ENCODE measurements around the gene MFSD6L.

The MFSD6L gene, protein sequence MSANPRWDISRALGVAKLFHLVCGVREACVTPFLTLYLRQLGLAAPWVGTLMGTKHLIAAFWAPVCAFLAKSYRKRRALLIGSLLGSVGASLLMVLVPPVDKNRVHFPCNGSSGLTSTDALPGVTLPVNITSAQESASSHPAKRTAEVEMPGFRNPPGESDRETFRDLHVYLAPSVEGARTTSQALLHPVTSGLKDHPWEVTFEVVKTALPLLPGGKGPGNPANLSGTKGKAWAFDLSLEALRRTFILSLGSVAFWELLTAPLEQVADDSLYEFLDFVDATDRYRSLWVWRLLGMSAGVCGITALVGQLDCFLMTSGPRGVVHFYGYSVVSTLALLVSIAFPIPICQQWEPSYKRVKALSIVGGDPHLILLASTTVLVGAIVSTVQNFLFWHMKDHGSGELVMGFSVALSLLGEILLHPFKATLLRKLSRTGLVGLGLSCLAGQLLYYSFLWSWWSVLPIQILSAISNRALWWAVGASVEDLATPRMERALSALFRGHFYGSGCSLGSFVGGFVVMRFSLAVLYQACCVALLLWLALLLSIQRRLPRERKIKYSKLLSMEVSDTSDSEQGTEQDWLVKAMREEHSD

DNA sequence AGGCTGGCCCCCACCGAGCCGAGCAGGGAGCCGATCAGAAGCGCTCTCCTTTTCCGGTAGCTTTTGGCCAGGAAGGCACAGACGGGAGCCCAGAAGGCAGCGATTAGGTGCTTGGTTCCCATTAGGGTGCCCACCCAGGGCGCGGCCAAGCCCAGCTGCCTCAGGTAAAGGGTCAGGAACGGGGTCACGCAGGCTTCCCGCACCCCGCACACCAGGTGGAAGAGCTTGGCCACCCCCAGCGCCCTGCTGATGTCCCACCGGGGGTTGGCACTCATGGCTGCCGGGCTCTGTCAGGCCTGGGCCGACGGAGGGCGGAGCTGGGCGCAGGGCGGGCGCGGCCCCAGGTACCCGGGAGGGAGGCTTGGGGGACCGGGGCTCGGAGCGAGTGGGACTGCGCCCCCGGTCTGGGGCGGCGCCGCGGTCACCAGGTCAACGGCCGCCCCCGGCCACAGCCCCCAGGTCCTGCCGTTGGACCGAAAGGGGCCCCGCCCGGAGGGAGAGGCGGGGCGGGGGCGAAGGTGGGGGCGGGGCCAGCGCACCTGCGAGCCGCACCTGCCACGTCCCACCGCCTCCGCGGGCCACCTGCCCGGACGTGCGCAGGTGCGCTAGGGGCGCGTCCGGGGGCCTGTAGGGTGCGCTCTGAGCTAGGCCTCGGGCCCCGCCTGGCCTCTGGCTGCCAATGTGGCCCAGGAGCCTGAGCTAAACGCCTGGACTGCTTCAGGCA is at the start of gene MFSD6L:
TSS of gene MFSD6L (minus strand) at position 520 of the 724 bp plus-strand sequence. CDS start at position 275, 245 bp downstream.
- DNase-seq = no peak

DNA sequence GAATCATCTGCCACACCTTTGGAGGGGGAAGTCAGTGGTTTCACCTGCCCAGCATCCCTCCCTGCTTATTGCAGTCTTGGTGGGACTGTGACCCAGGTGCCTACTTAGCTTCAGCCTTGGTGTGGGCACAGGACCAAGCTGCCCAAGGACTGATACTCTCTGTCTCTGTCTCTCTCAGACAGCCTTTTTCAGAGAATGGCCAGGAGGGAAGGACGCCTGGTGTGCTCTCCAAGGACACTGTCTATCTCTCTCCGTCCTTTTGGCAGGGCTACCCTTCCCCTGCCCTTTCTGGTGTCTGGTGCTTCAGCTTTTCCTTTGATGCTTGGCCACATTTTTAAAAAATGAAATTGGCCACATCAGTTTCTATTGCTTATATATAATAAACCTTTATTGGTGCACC is 48.7 kb upstream of the MFSD6L start:
- no peak for DNase-seq

DNA sequence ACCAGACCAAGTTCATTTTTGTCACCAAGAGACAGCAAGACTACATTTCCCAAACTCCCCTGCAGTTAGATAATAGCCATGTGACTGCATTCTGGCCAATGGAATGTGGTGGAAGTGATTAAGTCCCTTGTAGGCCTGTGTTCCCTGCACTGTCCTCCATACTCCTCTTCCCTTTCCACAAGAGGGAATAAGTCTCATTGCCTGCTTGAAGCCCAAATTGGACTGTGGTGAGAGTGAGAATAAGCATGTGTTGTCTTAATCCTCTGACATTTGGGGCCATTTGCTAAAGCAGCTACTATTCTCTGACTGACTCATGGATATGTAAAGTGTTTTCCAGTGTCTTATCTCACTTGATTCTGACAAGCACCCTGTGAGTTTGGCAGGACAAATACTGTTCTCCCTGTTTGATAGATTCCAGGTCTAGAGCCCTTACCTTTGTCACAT is 47.6 kb upstream of the MFSD6L start:
- DNase-seq = no peak

DNA sequence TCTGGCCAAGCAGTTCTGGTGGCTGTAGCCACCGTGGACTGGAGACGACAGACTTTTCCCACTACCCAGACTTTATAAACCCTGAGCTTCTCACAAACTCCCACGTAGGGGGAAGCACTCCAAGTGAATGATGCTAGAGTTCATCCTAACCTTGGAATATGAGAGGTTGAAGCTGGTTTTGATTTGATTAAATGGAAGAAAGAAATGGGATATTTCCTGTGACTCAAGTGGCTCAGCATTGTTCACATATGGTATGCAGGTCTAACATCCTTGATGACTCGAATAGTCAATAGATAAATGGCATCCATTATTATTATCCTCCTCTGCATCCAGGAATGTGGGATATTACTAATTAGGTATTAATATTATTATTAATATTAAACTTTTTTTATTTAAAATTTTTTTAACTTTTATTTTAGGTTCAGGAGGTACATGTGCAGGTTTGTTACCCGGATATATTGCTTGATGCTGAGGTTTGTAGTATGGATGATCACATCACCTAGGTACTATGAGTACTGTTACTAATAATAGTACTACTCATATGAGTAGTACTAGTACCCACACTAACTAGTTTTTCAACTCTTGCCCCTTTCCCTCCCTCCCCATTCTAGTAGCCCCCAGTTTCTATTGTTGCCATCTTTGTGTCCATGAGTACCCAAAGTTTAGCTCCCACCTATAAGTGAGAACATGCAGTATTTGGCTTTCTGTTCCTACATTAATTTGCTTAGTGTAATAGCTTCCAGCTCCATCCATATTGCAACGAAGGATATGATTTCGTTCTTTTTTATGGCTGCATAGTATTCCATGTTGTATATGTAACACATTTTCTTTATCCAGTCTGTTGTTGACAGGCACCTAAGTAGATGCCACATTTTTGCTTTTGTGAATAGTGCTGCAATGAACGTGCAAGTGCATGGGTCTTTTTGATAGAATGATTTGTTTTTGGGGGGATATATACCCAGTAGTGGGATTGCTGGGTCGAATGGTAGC is 45.4 kb upstream of the MFSD6L start:
- DNase-seq = no peak

DNA sequence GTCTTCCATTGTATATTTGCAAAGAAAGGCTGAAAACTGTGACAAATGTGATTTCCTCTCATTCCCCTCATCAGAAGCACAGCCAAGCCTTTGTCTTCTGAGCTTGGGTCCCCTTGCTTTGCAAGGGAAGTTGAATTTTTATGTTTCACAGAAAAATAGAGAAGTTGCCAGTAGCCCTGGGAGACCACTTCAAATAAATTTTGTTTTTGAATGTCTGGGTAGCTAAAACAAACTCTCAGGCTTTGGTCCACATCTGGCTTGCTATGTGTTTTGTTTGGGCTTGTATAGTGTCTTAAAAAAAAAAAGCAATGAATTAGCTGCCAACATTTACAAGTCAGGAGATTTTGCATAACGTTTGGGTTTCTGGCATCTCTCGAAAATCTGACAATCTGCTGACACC is 44.2 kb upstream of the MFSD6L start:
- DNase-seq = no peak

DNA sequence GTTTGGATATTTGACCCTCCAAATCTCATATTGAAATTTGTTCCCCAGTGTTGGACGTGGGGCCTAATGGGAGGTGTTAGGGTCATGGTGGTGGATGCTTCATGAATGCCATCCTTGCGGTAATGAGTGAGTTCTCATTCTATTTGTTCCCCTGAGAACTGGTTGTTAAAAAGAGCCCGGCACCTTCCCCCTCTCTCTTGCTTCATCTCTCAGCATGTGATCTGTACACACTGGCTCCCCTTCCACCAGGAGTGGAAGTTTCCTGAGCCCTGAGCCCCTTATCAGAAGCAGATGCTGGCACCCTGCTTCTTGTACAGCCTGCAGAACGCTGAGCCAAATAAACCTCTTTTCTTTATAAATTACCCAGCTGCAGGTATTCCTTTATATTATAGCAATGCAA is 42.7 kb upstream of the MFSD6L start:
- no peak for DNase-seq

DNA sequence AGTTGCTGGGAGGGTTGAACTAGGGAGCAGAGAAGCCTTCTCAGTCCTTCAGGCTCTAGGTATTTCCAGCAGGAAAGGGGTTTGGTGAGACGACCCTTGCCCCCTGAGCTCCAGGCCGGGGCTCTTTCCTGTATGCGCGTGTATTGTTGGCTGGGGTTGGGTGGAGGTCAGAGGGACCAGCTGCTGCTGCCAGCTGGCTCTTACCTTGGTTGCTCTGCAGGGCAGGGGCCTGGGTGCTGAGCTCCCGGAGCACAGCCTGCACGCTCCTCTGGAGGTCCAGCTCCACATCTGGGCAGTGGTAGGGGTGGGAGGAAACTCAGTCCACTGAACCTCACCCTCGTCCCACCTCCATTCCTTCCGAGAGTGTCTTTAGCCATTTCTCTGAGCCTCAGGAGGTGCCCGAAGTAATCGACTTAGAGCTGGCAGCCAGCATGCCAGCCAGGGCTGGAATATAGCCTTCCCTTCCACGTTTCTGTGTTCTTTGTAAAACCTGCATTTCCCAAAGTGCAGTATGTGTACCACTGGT is 40.3 kb upstream of the MFSD6L start:
- DNase-seq = no peak

DNA sequence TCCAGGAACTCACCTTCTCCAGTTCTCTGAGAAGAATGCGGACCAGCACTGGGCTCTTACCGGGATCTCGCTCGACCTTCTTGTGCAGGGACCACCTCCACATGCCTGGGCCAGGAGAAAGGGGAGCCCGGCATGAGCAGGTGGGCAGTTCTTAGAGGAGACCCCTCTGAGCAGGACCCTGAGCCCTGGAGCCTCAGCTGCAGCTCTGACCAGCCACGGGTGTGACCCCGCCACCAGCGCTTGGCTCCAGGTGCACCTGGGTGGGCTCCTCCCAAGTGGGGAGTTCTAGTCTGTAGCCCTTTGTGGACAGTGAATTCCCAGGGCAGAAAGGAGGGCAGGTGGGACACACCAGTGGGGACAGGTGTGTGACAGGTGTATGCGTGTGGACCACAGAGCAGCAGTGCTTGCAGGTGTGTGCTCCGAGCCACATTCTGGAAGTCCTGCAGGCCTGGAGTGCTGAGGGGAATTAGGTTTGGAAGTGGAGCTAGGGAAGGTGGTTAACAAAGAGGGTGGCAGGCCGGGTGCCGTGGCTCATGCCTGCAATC is 39.5 kb upstream of the MFSD6L start:
- DNase-seq = no peak

DNA sequence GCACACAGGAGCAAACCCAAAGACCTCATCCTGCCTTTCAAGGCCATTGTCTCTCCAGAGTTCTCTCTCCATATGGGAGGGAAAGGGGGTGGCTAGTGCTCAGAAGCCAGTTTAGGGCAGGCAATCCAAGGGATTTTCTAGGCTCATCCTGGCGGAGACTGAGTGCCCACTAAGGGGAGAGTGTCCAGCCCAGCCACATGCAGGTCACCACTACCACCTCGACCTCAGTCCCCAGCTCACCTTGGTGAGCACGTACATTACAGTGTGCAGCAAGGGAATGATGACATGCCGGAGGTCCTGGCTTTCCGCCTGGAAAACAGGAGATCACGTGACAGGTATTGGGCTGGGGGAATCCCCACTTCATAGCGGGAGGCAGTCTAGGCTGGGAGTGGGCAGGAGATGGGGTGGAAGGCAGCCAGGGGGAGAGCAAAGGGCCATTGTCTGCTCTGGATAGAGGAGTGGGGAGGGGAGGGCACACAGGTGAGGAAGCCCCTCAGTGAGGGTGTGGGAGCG is 38.5 kb upstream of the MFSD6L start:
- DNase-seq = no peak

DNA sequence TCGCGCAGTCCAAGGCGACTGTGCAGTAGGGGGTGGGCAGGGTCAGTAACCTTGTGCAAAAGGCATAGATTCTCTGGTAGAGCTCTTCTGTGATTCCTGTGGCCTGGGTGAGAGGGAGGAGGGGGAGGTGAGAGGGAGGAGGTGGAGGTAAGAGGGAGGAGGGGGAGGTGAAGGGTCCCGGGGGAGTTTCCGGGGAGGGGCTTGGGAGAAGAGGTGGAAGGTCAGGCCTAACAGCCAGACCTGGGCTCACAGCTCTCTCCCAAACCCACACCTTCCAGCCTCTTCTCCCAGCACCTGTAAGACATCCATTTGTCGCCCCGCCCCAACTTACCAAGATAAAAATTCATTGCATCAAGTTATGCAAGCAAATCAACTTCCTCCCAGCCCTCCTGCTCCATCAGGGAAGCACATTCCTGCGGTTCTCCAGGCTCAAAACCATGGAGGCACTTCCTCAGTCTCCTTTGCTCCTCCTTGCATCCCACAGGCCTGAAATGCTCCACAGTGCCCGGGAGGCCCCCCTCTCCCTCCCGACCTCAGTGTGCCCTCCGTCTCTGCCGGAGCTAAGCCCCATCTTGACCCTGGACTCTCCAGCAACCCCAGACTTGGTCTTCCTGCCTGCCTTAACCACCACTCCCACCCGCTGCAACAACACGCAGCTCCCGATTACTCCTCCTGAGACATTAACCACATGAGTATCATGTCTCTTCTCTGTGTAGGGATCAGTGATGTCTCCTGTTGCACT is 37.8 kb upstream of the MFSD6L start:
- DNase-seq = no peak

DNA sequence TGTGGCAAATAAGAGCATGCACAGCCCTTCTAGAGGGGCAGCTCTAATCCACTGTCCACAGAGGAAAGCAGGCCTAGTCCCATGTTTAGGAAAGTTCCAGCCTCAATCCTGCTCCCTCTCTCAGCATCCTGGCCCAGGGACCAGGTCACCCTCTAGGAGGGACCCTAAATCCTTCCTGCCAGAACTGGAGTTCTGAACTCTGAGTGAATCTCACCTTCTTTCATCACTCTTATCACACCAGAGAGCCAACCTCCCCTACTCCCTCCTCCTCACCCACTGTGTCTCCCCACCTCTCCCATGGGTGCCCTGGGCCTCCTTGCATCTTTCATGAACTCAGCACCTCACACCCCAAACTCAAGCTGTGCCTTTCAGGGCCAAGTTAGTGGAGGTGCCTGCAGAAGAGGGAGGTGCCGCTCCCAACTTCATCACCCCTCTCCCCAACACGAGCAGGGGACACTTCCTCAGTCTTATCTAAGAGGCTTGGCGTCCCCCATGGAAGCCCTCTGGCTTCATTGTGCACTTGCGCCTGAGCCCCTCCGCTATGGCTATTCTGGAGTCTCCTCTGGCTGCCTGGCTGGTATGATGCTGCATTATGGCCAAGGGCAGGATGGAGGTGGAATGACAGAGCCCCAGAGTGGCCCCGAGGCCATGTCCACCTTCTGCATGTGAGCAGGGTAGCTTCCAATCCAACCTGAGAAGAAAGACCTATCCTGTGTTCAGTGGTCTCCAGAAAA is 36.6 kb upstream of the MFSD6L start:
- DNase-seq = no peak

DNA sequence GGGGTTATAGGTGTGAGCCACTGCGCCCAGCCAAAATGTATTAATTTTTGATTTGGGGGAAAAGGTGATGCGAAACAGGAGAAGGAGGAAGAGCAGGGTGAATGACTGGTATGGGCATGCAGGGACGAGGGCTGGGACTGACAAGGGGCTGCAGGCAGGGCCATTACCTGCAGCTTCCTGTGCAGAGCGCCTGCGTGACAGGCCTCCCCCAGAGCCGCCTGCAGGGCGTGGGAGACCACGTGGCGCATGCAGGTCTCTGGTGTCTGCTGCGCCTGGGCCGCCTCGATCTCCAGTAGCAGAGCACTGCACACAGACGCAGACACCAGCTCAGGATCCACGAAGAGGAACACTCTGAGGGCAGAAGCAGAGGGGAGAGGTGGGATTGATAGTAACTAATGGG is 35.9 kb upstream of the MFSD6L start:
- no peak for DNase-seq

DNA sequence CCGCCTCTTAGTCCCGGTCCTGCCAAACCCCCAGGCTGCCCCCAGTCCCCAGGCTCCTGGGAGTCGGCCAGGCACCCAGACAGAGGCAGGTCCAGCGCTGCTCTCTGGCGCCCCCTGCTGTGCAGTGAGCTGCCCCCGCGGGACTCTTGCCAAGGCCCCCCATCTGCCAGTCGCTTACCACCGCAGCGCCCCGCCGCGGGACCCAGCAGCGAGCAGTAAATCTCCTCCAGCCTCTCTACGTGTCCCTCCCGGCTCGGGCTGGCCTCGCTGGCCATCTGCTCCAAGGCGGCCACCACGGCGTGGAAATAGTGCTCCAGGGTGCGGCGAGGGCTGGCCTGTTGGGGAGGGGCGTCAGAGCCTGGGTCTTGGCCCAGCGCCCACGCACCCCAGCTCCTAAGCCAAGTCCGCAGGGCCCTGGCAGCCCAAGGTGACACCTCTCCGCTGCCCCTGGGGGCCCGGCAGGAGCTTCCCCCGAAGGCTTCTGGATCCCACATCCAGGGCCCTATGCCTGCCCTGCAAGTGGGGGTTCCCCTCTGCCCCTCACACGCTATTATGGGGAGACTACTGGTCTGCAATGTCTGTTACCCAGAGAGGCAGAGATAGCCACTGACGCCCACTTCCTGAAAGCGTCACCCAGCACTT is 33.7 kb upstream of the MFSD6L start:
- DNase-seq = peak; percentile 15 to 16

DNA sequence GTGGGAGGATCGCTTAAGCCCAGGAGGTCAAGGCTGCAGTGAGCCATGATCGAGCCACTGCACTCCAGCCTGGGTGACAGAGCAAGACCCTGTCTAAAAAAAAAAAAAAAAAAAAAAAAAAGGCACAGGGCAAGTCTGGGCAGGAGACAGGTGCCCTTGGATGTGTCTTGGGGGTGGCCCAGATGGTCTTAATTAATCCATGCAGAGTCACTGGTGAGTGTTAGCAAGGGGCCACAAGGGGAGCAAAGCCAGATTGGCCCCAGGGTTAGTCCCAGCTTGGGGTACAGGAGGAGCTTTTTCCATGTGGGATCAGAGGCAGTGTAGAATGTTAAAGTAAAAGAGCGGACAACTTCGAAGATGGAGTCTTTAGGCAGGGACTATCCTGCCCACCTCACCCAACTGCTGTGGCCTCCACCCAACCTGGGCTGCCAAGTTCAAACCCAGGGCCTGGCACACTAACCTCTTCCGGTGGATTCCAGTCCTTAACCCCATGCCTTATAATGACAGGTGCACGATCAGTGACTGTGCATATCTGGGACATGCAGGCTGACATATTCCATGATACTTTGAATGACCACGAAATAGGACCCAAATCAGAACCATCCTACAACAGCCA is 32.2 kb upstream of the MFSD6L start:
- DNase-seq = no peak

DNA sequence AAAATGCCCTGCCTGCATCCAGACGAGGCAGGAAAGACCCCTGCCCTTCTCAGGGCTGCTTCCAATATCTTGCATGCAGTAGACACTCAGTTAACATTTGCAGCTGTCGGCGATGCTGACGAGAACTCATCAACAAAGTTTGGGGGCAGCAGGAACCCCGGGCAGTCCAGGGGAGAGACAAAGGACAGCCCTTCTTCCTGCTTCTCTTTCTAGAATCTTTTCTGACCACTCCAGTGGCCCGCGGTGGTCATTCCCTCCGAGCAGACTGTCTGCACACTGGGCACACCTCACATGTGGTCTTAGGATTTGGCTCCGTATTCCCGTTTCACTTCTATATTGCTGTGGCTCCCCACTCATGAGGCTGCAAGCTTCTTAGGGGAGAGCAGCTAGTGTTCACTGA is 31.0 kb upstream of the MFSD6L start:
- DNase-seq = no peak

DNA sequence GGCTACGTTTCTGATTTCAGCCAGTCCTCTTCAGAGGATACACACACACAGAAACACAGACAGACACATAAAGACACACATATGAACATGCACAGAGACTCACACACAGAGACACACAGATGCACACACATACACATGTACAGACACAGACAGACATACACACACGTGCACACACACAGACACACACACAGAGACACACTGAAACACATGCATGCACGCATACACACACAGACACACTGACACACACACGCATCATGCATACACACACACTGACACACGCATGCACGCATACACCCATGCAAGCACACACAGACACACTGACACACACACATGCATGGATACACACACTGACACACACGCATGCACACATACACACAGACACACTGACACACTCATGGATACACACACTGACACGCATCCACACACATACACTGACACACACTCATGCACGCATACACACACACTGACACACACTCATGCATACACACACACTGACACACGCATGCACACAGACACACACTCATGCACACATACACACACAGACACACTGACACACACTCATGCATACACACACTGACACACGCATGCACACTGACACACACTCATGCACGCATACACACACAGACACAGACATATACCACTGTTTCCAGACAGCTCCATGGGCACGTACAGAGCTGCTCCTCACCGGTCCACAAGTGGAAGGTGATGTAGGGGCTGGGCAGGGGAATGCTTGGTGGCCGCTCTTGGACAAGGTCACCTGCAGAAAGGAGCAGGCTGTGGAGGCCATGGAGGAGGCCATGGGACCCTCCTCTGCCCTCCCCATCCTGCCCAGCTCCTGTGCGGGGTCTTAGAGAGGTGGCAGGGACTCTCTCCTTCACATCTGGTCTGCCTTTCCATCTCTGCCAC is 30.1 kb upstream of the MFSD6L start:
- DNase-seq = no peak

DNA sequence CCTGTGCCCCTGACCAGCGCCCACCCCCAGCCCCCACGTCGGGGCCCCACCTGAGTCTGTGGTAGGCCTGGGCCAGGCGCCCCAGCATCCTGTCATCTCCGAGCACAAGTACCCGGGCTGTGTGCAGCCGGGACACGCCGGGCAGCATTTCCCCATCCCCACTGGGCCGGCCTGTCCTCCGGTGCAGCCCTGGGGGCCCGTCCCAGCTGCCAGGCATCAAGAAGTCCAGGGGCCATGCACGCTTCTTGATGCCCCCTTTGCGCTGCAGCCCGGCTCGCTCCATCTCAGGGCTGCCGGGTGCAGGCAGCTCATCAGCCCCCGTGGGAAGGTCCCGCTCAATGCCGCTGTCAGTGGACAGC is 29.3 kb upstream of the MFSD6L start:
- DNase-seq = no peak

DNA sequence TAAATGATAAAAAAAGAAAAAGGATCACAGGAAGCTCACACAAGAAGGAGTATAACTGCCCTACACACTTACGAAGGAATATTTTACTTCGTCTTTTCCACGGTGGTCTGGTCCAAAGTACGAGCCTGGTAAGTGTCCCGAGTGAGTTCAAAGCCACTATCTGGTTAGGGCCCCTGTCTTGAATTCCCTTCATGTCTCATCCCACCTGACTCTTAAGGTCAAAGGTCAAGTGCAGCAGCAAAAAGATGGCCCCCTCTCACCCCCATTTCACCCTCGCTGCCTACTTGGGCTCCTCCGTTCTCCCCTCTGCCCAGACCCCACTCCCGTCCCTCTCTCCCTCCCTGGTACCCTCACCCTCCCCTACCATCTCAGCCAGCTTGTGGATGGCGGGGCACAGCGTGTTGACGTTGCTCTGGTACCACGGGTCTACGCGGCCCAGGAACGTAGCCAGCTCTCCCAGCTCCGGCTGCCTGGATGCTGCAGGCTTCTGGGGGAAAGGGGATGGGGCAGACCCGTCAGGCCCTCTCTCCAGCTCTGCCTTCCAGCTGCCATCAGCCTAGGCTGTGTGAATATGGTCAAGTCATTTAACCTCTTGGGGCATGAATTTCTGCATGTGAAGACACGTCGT is 27.8 kb upstream of the MFSD6L start:
- no peak for DNase-seq
